ENCODE data around the gene PARP6. TPM values are rescaled to one million over a fixed set of nuclear protein-coding genes. Genes with fewer than 3 reads are reported as not detected.

The PARP6 gene
- polyA plus RNA-seq, 1 donor from 2014 or later = 218 TPM

GRCh38 chr15:72233769-72234168, 38.6 kb downstream of the PARP6 start:
- no peak overlapping the region for H3K4me3 ChIP-seq (ENCODE audit: low read length)
- H3K9me2 ChIP-seq (ENCODE audit: insufficient read depth, low read length) = no peaks in the 10 kb centered on the region
- no peaks in the 10 kb centered on the region for H4K20me1 ChIP-seq (ENCODE audit: insufficient read depth)
- no peak overlapping the region for H3K27ac ChIP-seq (ENCODE audit: low read length)
- no peaks in the 10 kb centered on the region for H3K9me3 ChIP-seq (ENCODE audit: low read length)
- H3K4me2 ChIP-seq (ENCODE audit: low read length) = no peak overlapping the region
- H3K27me3 ChIP-seq (ENCODE audit: insufficient read depth, low read depth, low read length) = no peaks in the 10 kb centered on the region
- peaks cover 7% of the 10 kb centered on the region for H3K79me2 ChIP-seq (replicated peaks; ENCODE audit: insufficient read depth, low read length)
- TF ChIP-seq RAD21 (conservative IDR thresholded peaks at IDR 0.05) (no peak), MXI1 (conservative IDR thresholded peaks at IDR 0.05; ENCODE audit: poor library complexity, severe bottlenecking) (no peak), EZH2 (IDR thresholded peaks at IDR 0.05; ENCODE audit: borderline replicate concordance, insufficient read depth, low read length, poor library complexity, severe bottlenecking) (no peak), SMC3 (conservative IDR thresholded peaks at IDR 0.05; ENCODE audit: poor library complexity) (no peak), CTCF (IDR thresholded peaks at IDR 0.05; ENCODE audit: poor library complexity, severe bottlenecking) (no peak), EP300 (conservative IDR thresholded peaks at IDR 0.05; ENCODE audit: poor library complexity, severe bottlenecking) (no peak), POLR2AphosphoS5 (IDR thresholded peaks at IDR 0.05) (no peak), REST (IDR thresholded peaks at IDR 0.05; ENCODE audit: borderline replicate concordance) (no peak)
- H2AFZ ChIP-seq (ENCODE audit: low read depth, low read length) = no peak overlapping the region
- H3F3A ChIP-seq (ENCODE audit: insufficient read depth, low read length, poor library complexity, severe bottlenecking) = no peaks in the 10 kb centered on the region
- no peak overlapping the region for H3K9ac ChIP-seq (ENCODE audit: low read length)
- no peaks in the 10 kb centered on the region for H3K36me3 ChIP-seq (ENCODE audit: insufficient read depth, low read length)

GRCh38 chr15:72231833-72232478, 40.4 kb downstream of the PARP6 start:
- Histone ChIP-seq H3K4me3 (ENCODE audit: low read length) (peak overlapping the region; percentile 99), H3K27me3 (ENCODE audit: insufficient read depth, low read depth, low read length) (no peaks in the 10 kb centered on the region), H3K4me2 (ENCODE audit: low read length) (peak overlapping the region; percentile 73), H2AFZ (ENCODE audit: low read depth, low read length) (peak overlapping the region; percentile 65), H3K9me2 (ENCODE audit: insufficient read depth, low read length) (no peaks in the 10 kb centered on the region), H3K36me3 (ENCODE audit: insufficient read depth, low read length) (no peaks in the 10 kb centered on the region), H3F3A (ENCODE audit: insufficient read depth, low read length, poor library complexity, severe bottlenecking) (no peaks in the 10 kb centered on the region), H3K27ac (ENCODE audit: low read length) (peak overlapping the region; percentile 20), H3K9ac (ENCODE audit: low read length) (peak overlapping the region; percentile 95), H3K9me3 (ENCODE audit: low read length) (no peaks in the 10 kb centered on the region), H3K79me2 (replicated peaks; ENCODE audit: insufficient read depth, low read length) (peaks cover 25% of the 10 kb centered on the region), H4K20me1 (ENCODE audit: insufficient read depth) (no peaks in the 10 kb centered on the region)
- TF ChIP-seq REST (IDR thresholded peaks at IDR 0.05; ENCODE audit: borderline replicate concordance) = no peak
- no peak for TF ChIP-seq CTCF (IDR thresholded peaks at IDR 0.05; ENCODE audit: poor library complexity, severe bottlenecking)
- TF ChIP-seq TAF1 (IDR thresholded peaks at IDR 0.05; ENCODE audit: low read depth) = no peak
- TF ChIP-seq SMC3 (conservative IDR thresholded peaks at IDR 0.05; ENCODE audit: poor library complexity) = no peak
- TF ChIP-seq MXI1 (conservative IDR thresholded peaks at IDR 0.05; ENCODE audit: poor library complexity, severe bottlenecking) = no peak
- no peak for TF ChIP-seq EP300 (conservative IDR thresholded peaks at IDR 0.05; ENCODE audit: poor library complexity, severe bottlenecking)
- TF ChIP-seq RAD21 (conservative IDR thresholded peaks at IDR 0.05) = no peak
- no peak for TF ChIP-seq POLR2AphosphoS5 (IDR thresholded peaks at IDR 0.05)
- no peak for TF ChIP-seq EZH2 (IDR thresholded peaks at IDR 0.05; ENCODE audit: borderline replicate concordance, insufficient read depth, low read length, poor library complexity, severe bottlenecking)

All from neural cell (in vitro differentiated cells).